NOMO-1 treated with DMSO at 0.1 percent for 48 hours (cell line): ENCODE data around the gene OR52E6.

Source experiments
- DNase-seq: peaks from one replicate; lab custom pipeline; 2025; ENCODE audit not compliant: unreplicated experiment; lab: John Stamatoyannopoulos, UW

The OR52E6 gene

DNA sequence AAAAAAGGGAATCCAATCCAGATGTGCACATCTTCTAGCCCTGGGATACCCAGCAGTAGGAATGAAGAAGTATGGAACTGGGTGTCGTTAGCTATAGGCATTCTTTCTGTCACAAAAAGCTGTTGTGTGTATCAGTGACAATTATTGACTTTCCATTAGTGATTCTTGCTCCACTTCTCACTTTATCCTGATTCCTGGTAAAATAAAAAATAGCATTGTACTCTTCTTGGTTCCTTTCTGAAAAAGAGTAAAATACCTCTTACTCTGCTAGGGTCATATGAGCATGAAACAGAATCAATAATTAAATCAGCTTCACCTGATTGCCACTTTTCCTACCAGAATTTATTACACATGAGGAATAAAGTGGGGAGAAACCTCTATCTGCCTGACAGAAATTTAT, at the start of gene OR52E6:
TSS of gene OR52E6 (minus strand) at position 101 of the 400 bp plus-strand sequence. CDS start at position 101, 0 bp downstream.
- DNase-seq = no peak

DNA sequence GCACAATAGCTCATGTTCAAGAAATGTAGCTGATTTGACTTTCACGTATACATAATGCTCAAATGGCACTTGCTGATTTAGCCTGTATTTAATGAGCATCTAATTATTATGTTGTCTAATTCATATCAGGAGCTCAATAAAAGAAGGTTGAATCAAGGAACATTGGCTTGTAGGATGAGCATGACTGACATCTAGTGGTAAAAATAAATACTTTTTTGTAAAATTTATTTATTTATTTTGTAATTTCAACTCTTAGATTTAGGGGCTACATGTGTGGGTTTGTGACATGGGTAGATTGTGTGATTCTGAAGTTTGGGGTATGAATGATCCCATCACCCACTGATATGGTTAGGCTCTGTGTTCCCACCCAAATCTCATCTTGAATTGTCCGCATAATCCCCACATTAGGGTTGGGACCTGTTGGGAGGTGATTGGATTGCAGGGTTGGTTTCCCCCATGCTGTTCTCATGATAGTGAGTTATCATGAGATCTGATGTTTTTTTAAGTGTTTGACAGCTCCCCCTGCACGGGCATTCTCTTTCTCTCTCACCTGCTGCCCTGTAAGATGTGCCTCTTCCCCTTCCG, 49.6 kb upstream of the OR52E6 start:
- DNase-seq = peak; percentile 38

DNA sequence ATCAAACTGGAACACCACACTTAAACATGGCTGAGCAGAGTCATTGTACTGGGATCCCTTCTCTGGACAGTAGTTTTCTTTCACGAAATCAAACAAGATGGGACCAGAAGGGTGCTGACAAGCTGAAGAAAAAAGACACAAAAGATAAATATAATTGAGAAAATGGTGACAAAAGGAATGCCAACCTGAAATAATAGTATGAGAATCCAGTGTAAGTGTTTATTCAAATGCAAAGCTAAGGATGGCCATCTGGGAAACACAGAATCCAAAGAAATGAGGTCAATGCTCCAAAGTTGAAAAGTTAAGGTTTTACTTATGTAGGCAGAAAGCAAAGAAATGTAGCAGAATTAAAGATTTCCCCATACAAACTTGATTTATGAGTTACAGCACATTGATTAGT, 46.0 kb upstream of the OR52E6 start:
- DNase-seq = no peak

DNA sequence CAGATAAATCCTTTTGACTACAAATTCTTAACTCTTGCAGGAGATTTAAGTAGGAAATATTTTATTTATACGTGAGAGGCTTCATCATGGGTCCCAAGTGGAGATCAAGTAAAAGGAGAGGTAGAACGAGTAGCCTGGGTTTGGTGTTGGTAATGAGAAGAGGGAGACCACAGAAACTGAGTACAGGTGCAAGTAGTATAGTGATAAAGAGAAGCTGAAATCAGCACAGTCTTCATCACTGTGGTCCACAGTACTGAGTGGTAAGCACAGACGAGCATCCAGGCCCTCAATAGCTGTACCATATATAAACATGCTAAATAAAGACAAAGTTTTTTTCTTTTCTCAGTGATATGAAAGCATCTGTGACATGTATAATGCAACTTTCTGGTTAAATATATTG, 45.5 kb upstream of the OR52E6 start:
- no peak for DNase-seq

DNA sequence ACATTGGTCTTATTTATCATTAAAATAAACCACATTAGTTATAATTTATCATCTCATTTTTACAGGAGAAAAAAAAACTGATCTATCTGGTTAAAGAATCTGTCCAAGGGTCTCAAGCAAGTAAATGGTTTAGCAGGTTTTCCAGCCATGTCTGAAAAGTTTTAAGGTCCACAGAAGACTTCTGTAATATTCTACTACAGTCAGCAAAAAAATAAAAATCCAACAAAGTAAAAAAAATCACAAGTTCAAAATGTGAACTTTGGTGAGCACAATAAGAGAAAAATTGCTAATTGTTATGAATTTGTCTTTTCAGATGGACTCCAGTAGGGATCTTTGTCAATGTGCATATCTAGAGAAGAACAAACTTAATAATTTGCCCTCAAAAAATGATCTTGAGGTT, 40.1 kb upstream of the OR52E6 start:
- no peak for DNase-seq

DNA sequence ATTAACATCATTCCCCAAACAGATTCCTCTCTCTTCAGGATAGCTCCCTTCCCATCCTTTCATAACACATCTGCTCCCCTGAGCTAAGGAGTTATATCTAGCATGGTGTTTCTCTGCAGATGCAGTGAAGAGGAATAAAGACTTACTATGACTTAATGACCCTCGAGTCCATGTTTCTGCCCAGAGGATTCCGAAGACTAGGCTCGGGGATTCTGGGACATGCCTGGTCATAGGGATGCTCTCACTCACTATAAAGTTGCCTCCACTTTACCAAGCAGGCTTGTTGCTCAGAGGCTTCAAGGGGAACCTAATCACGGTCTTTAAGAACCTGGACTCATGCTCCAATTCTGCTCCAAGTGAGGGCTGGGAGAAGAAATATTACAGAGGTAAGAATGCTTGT, 38.6 kb upstream of the OR52E6 start, which contains the start of gene OR52E4:
TSS of gene OR52E4 (plus strand) at position 301 of the 400 bp plus-strand sequence. CDS start 3,664 bp downstream, outside the sequence.
- no peak for DNase-seq

GRCh38 chr11:5878564-5878963, 36.9 kb upstream of the OR52E6 start:
- no peak for DNase-seq

GRCh38 chr11:5865826-5866225, 24.1 kb upstream of the OR52E6 start:
- DNase-seq = no peak

GRCh38 chr11:5857590-5857989, 15.9 kb upstream of the OR52E6 start, which contains the start of gene OR52E8:
OR52E8 (minus strand) TSS chr11:5857690; CDS start chr11:5857690, 0 bp downstream.
- no peak for DNase-seq

GRCh38 chr11:5851002-5851401, 9.3 kb upstream of the OR52E6 start:
- DNase-seq = no peak

DNA sequence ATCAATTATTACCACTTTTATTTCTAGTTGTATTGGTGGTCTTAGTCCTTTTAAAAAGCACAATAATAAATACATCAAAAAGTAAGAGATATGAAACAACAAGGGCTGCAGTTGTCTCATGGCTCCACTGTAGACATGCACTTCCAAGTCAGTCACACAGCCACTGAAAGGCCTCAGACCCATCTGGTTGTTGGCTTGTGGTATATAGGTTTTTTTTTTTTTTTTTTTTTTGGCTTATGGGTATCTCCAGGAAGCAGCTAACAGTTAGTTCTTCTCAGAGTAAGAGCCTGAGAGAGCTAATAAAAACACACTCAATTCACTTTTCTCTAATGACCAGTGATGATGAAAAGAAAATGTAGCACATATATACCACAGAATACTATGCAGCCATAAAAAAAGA, 6.0 kb upstream of the OR52E6 start:
- no peak for DNase-seq

DNA sequence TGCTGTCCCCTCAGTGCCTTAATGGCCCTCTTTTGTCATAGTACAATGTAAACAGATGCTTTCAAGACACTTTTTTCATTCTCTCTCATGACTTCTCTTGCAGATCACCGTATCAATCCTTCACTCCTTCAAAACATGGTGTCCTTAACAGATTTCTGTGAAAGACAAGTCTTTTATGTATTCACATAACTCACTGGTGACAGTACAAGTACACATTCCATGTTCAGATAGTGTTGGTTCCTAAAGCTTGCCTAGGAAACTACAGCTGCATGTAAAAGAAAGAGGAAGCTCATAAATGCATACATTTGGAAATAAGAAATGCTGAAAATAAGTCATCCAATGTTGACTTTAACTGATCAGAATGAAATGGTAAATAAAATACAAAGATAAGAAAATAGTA, 5.0 kb upstream of the OR52E6 start:
- peak; percentile 1 for DNase-seq

GRCh38 chr11:5837695-5838094, 4.0 kb downstream of the OR52E6 start:
- DNase-seq = no peak

DNA sequence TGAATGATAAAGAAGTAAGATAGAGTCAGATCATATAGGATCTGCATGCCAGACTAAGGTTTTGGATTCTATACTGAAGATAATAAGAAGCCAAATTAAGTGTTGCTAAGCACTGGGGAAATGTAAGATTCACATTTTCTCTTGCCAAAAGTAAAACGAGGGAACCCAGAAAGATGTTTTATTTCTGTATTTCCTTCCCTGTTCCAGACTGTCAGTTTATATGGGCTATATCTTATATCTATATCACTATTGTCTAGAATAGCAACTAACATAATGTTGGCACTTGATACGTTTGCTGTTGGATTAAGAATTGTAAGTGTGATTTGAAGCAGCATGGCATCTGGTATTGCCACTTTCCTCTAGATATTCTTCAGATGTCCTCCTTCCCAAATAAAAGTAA, 8.3 kb downstream of the OR52E6 start:
- DNase-seq = no peak

DNA sequence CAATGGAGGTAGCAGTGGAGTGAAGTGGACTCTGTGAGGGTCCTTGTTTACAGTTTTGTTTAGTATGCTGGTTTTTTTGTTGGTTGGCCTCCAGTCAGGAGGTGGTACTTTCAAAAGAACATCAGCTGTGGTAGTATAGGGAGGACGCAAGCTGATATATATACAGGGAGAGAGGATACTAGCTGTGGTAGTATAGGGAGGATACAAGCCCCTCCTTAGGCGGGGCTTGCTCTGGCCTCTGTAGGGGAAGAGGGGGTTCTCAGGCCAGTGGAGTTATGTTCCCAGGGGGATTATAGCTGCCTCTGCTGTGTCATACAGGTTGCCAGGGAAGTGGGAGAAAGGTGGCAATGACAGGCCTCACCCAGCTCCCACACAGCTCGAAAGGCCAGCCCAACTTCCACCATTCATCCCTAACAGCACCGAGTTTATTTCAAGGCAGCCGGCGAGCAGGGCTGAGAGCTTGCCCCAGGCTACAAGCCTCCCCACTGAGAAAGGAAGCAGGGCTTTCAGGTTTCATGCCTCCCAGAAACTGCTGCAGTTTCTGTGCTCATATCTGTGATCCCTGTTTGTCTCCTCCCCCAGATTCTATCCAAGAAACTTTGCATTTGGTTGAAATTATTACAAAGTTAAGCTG, 10.4 kb downstream of the OR52E6 start:
- DNase-seq = no peak

DNA sequence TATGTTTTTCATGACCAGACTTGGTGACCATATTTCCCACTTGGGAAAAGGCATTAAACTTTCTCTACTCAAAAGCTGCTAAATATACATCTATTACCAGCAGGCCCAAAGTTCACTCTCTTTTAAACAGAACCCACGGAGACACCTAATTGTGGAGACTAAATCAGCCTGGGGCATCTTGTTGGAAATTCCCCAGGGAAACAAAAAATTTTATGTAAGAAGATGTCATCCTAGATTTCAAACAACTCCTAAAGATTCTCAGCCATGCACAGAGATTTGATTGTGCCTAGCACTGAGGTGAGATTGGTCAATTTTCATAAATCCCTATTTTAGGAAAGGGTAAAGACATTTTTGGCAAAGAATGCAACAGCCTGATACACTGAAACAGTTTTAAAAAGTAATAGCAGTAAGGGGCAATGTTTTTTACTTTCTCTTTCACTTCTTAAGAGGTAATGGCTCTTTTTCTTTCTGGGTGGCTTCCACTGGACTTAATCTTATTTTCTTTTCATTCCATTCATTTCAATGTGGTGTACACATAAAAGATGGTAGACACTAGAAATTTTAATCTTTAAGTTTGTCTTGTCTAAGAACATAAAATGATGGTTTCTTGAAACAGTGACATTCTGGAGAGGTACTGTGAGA, 23.3 kb downstream of the OR52E6 start:
- DNase-seq = peak; percentile 26

DNA sequence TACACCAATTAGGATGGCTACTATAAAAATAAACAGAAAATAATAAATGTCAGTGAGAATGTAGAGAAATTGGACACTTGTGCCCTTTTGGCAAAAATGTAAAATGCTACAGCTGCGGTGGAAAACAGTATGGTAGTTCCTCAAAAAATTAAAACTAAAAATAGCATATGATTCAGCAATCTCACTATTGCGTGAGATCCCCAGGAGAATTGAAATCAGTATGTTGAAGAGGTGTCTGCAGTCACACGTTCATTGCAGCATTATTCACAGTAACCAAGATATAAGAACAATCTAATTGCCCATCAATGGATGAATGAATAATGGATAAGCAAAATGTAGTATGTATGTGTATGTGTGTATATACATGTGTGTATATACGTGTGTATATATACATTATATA, 26.2 kb downstream of the OR52E6 start:
- DNase-seq = peak; percentile 90

DNA sequence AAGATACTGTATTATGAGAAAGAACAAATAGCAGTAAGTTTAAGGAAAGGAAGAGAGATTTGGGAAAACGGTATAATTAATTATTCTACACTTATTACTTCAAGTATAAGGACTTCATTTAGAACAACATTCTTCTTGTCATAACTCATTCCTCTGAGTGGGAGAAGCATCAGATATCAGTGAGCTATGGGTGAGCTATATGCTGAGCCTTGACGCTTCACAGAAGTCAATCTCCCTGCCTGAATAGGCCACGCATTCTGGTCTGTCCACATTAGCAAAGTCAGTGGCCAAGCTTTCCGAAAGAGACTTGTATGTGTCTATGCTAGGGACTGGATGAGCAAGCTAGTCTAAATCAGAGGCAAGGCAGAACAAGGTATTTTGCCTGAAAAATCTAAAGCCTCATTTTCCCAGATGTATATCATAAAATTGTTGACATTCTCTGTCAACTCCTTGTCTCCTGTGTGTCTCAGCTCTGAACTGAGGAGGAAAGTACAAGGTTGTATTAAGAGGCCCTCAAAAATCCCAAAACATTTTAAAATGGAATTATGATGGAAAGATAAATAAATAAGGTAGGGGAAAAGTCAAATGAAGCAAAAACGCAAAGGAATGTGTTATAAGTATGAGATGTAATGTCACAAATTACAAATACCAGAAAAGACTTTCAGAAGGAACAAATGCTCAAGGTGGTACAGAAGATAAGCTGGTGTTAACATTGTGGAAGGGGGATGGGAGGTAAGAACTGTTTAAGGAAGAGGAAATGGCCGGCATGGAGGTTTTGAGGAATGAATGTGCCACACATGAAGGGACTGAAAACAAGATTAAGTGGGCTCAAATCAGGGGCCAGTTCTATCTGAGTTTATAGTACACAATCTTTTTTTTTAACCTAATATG, 31.5 kb downstream of the OR52E6 start:
- no peak for DNase-seq

DNA sequence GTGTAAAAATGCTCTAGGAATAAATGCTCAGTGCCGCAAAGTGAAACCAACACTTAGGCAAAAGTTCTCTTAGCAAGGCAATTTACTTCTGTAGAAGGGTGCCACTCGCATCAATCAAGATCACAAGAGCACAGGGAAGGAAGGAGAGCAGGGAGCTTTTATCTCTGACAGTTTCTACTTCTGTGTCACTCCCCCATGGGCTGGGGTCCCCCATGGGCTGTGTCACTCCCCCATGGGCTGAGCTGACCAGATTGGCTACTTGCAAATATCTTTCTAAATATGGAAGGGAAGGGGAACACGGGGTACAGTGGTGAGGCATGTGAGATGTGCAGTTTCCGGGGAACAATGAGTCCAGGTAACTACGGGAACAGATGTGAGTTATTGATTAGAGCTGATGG, 32.6 kb downstream of the OR52E6 start:
- DNase-seq = no peak

- DNase-seq = peak; percentile 54
Observed at GRCh38 chr11:5808500-5809121, 33.1 kb downstream of the OR52E6 start, which contains the start of gene OR52N2. OR52N2 (plus strand) TSS chr11:5808924; CDS start chr11:5820336, 11,412 bp downstream.

DNA sequence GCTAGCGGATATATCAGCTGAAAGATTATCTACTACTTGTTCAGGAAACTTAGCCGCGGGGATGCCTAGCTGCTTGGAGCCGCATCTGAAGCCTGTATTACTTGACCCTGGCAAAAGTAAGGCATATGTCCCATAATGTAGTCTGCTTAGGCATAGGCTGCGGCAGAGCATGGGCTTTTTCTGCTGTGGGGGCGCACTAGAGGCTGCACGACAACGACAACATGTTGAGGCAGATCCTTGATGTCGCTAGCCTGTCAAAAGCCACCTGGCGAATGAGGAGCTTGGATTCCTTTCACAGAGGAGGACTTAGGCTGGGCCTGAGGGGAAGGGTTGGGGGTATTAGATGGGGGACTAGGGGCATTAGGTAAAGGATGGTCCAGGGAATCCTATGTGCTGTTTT, 34.1 kb downstream of the OR52E6 start:
- DNase-seq = no peak
